ENCODE measurements around the gene MCUB. TPM values are rescaled to one million over a fixed set of nuclear protein-coding genes. Genes with fewer than 3 reads are reported as not detected.
A peak's percentile ranks its signal among the peaks of the same experiment; 100 is the strongest.

MCUB gene
- total and polyA plus RNA-seq, 2 of the 13 experiments (the other 11 are each of a cell fraction or from before 2014, with no cell fraction given) = 0.95 to 2.2 TPM

DNA sequence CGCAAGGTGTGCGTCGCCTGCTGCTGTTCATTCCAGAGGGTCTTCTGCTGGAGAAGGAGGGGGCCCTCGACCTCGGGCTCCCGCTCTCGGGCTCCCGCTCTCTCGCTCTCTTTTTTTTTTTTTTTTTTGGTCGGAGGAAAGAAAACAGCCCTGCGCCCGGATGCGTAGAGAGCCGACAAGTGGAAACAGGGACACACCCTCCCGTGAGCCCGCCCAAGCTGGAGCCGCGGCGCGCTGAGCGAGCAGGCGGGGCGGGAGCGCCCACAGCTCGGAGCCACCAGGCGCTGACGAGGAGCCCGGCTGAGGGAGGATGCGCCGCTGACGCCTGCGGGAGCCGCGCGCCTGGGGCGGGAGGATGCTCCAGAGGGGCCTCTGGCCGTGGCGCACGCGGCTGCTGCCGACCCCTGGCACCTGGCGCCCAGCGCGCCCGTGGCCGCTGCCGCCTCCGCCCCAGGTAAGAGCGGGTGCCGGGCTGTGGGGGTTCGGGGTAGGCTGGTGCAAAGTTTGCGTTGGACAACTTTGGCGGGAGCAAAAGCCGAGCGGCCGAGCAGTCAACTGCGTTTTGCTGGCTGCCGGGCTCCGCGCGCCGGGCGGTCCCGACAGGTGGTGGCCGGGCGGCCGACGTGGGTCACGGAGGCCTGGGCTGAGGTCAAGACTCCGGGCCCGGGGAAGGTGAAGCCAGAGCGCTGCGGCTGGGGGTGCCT, at the start of gene MCUB (continued):
- TF ChIP-seq PAF1 (CRISPR knock-in tag; IDR thresholded peaks at IDR 0.05) (no peak), SIN3A (IDR thresholded peaks at IDR 0.05; ENCODE audit: borderline replicate concordance, low read depth, low read length) (peak; percentile 11; the same call in 1 of the 2 replicates), RFXAP (CRISPR knock-in tag; IDR thresholded peaks at IDR 0.05; ENCODE audit: borderline replicate concordance) (no peak), CENPX (CRISPR knock-in tag; IDR thresholded peaks at IDR 0.05) (no peak), JDP2 (CRISPR knock-in tag; IDR thresholded peaks at IDR 0.05; ENCODE audit: borderline replicate concordance) (no peak), HCFC1 (IDR thresholded peaks at IDR 0.05; ENCODE audit: low read depth, low read length) (no peak), ARNTL (CRISPR knock-in tag; IDR thresholded peaks at IDR 0.05) (no peak), ZNF878 (CRISPR knock-in tag; IDR thresholded peaks at IDR 0.05) (no peak), YY1 (IDR thresholded peaks at IDR 0.05; ENCODE audit: insufficient read depth, insufficient replicate concordance, low read depth, low read length) (no peak), ZNF260 (CRISPR knock-in tag; IDR thresholded peaks at IDR 0.05; ENCODE audit: borderline replicate concordance, low read depth) (no peak), ZNF333 (CRISPR knock-in tag; IDR thresholded peaks at IDR 0.05; ENCODE audit: borderline replicate concordance) (no peak), HOXA3 (CRISPR knock-in tag; IDR thresholded peaks at IDR 0.05) (peak; percentile 21; the same call in 1 of the 2 replicates), MEIS2 (CRISPR knock-in tag; IDR thresholded peaks at IDR 0.05) (no peak), EHMT2 (IDR thresholded peaks at IDR 0.05; ENCODE audit: borderline replicate concordance, low read depth, low read length) (no peak), HOXA9 (CRISPR knock-in tag; IDR thresholded peaks at IDR 0.05; ENCODE audit: borderline replicate concordance) (no peak)
- TF ChIP-seq, protein P1, sequence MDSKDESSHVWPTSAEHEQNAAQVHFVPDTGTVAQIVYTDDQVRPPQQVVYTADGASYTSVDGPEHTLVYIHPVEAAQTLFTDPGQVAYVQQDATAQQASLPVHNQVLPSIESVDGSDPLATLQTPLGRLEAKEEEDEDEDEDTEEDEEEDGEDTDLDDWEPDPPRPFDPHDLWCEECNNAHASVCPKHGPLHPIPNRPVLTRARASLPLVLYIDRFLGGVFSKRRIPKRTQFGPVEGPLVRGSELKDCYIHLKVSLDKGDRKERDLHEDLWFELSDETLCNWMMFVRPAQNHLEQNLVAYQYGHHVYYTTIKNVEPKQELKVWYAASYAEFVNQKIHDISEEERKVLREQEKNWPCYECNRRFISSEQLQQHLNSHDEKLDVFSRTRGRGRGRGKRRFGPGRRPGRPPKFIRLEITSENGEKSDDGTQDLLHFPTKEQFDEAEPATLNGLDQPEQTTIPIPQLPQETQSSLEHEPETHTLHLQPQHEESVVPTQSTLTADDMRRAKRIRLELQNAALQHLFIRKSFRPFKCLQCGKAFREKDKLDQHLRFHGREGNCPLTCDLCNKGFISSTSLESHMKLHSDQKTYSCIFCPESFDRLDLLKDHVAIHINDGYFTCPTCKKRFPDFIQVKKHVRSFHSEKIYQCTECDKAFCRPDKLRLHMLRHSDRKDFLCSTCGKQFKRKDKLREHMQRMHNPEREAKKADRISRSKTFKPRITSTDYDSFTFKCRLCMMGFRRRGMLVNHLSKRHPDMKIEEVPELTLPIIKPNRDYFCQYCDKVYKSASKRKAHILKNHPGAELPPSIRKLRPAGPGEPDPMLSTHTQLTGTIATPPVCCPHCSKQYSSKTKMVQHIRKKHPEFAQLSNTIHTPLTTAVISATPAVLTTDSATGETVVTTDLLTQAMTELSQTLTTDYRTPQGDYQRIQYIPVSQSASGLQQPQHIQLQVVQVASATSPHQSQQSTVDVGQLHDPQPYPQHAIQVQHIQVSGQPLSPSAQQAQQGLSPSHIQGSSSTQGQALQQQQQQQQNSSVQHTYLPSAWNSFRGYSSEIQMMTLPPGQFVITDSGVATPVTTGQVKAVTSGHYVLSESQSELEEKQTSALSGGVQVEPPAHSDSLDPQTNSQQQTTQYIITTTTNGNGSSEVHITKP (CRISPR knock-in tag; IDR thresholded peaks at IDR 0.05; ENCODE audit: low read depth) = no peak
- TF ChIP-seq, protein P2, sequence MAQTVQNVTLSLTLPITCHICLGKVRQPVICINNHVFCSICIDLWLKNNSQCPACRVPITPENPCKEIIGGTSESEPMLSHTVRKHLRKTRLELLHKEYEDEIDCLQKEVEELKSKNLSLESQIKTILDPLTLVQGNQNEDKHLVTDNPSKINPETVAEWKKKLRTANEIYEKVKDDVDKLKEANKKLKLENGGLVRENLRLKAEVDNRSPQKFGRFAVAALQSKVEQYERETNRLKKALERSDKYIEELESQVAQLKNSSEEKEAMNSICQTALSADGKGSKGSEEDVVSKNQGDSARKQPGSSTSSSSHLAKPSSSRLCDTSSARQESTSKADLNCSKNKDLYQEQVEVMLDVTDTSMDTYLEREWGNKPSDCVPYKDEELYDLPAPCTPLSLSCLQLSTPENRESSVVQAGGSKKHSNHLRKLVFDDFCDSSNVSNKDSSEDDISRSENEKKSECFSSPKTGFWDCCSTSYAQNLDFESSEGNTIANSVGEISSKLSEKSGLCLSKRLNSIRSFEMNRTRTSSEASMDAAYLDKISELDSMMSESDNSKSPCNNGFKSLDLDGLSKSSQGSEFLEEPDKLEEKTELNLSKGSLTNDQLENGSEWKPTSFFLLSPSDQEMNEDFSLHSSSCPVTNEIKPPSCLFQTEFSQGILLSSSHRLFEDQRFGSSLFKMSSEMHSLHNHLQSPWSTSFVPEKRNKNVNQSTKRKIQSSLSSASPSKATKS (CRISPR knock-in tag; IDR thresholded peaks at IDR 0.05) = no peak
- TF ChIP-seq, protein P3, sequence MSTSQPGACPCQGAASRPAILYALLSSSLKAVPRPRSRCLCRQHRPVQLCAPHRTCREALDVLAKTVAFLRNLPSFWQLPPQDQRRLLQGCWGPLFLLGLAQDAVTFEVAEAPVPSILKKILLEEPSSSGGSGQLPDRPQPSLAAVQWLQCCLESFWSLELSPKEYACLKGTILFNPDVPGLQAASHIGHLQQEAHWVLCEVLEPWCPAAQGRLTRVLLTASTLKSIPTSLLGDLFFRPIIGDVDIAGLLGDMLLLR (CRISPR knock-in tag; IDR thresholded peaks at IDR 0.05) = no peak
- TF ChIP-seq, protein P4, sequence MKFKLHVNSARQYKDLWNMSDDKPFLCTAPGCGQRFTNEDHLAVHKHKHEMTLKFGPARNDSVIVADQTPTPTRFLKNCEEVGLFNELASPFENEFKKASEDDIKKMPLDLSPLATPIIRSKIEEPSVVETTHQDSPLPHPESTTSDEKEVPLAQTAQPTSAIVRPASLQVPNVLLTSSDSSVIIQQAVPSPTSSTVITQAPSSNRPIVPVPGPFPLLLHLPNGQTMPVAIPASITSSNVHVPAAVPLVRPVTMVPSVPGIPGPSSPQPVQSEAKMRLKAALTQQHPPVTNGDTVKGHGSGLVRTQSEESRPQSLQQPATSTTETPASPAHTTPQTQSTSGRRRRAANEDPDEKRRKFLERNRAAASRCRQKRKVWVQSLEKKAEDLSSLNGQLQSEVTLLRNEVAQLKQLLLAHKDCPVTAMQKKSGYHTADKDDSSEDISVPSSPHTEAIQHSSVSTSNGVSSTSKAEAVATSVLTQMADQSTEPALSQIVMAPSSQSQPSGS (CRISPR knock-in tag; IDR thresholded peaks at IDR 0.05) = no peak
- TF ChIP-seq, protein P5, sequence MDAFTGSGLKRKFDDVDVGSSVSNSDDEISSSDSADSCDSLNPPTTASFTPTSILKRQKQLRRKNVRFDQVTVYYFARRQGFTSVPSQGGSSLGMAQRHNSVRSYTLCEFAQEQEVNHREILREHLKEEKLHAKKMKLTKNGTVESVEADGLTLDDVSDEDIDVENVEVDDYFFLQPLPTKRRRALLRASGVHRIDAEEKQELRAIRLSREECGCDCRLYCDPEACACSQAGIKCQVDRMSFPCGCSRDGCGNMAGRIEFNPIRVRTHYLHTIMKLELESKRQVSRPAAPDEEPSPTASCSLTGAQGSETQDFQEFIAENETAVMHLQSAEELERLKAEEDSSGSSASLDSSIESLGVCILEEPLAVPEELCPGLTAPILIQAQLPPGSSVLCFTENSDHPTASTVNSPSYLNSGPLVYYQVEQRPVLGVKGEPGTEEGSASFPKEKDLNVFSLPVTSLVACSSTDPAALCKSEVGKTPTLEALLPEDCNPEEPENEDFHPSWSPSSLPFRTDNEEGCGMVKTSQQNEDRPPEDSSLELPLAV (CRISPR knock-in tag; conservative IDR thresholded peaks at IDR 0.05; ENCODE audit: low read depth) = no peak
